A549 (cell line): ENCODE results near the gene STRIP2.

ENCODE experiments used
- BHLHE40 ChIP-seq: IDR thresholded peaks from 2 replicates; pipeline ENCODE4 v1.6.1; 2012; ENCODE audit warnings: low read depth, low read length, inconsistent platforms
- CBX2 ChIP-seq: fragments of 200-600 bp; sonication (generic); IDR thresholded peaks from 2 replicates; pipeline ENCODE4 v1.6.1; 2016; ENCODE audit warnings: low read depth, mild to moderate bottlenecking, borderline replicate concordance
- CEBPB ChIP-seq, 2 experiments: fragments of >200 bp in 1 of 2; sonication (Bioruptor Twin) in 1 of 2; formaldehyde crosslinking in 1 of 2; IDR thresholded peaks; 2 replicates each; pipeline ENCODE4 v1.6.1; 2012 to 2016
- HDAC2 ChIP-seq: fragments of 200-600 bp; sonication (generic); IDR thresholded peaks from 2 replicates; pipeline ENCODE4 v1.6.1; 2016
- HOXB5 ChIP-seq: fragments of 250-450 bp; sonication (Bioruptor Pico); IDR thresholded peaks from 2 replicates; pipeline ENCODE4 v1.5.0; 2020; ENCODE audit warnings: mild to moderate bottlenecking, moderate library complexity
- JUN ChIP-seq, 2 experiments: fragments of >200 bp; sonication (Bioruptor Twin); formaldehyde crosslinking; IDR thresholded peaks; 2 replicates in 1 of 2; 3 replicates in 1 of 2; pipeline ENCODE4 v1.6.1; 2016 to 2017
- RNF2 ChIP-seq: fragments of 200-600 bp; sonication (generic); IDR thresholded peaks from 2 replicates; pipeline ENCODE4 v1.6.1; 2016; ENCODE audit warnings: low read depth, mild to moderate bottlenecking, antibody characterized with exemption, moderate library complexity, borderline replicate concordance
- TF ChIP-seq, protein P1 (sequence below): fragments of 450-650 bp; IDR thresholded peaks from 2 replicates; pipeline ENCODE4 v1.6.1; 2014; ENCODE audit warnings: antibody characterized with exemption
- TF ChIP-seq, protein P2 (sequence below): IDR thresholded peaks from 2 replicates; pipeline ENCODE4 v1.6.1; 2012
- TF ChIP-seq, protein P3 (sequence below): fragments of >200 bp; sonication (Bioruptor Twin); formaldehyde crosslinking; IDR thresholded peaks from 3 replicates; pipeline ENCODE4 v1.5.1; 2016

DNA sequence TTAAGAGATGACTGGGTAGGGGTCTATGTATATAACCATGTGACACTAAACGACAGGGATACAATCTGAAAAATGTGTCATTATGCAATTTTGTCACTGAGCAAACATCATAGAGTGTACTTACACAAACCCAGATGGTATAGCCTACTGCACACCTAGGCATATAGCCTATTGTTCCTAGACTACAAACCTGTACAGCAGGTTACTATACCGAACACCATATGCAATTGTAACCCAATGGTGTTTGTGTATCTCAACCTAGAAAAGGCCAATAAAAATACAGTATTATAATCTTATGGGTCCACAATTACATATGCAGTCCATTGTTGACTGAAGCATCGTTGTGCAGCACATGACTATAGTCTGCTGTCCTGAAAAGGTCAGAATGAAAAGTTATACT lies 22.9 kb downstream of the STRIP2 start:
- TF ChIP-seq, protein P1, sequence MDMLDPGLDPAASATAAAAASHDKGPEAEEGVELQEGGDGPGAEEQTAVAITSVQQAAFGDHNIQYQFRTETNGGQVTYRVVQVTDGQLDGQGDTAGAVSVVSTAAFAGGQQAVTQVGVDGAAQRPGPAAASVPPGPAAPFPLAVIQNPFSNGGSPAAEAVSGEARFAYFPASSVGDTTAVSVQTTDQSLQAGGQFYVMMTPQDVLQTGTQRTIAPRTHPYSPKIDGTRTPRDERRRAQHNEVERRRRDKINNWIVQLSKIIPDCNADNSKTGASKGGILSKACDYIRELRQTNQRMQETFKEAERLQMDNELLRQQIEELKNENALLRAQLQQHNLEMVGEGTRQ: no peak
- TF ChIP-seq, protein P2, sequence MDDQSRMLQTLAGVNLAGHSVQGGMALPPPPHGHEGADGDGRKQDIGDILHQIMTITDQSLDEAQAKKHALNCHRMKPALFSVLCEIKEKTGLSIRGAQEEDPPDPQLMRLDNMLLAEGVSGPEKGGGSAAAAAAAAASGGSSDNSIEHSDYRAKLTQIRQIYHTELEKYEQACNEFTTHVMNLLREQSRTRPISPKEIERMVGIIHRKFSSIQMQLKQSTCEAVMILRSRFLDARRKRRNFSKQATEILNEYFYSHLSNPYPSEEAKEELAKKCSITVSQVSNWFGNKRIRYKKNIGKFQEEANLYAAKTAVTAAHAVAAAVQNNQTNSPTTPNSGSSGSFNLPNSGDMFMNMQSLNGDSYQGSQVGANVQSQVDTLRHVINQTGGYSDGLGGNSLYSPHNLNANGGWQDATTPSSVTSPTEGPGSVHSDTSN: no peak
- TF ChIP-seq CEBPB (IDR thresholded peaks at IDR 0.05) (no peak), CBX2 (no peak), BHLHE40 (no peak), HOXB5 (CRISPR knock-in tag) (no peak), JUN (IDR thresholded peaks at IDR 0.05) (no peak), RNF2 (no peak), HDAC2 (no peak)
- TF ChIP-seq, protein P3, sequence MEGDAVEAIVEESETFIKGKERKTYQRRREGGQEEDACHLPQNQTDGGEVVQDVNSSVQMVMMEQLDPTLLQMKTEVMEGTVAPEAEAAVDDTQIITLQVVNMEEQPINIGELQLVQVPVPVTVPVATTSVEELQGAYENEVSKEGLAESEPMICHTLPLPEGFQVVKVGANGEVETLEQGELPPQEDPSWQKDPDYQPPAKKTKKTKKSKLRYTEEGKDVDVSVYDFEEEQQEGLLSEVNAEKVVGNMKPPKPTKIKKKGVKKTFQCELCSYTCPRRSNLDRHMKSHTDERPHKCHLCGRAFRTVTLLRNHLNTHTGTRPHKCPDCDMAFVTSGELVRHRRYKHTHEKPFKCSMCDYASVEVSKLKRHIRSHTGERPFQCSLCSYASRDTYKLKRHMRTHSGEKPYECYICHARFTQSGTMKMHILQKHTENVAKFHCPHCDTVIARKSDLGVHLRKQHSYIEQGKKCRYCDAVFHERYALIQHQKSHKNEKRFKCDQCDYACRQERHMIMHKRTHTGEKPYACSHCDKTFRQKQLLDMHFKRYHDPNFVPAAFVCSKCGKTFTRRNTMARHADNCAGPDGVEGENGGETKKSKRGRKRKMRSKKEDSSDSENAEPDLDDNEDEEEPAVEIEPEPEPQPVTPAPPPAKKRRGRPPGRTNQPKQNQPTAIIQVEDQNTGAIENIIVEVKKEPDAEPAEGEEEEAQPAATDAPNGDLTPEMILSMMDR: no peak
